DOHH2 (cell line): ENCODE measurements around the gene NAALADL2.

Source experiments
- H3F3A ChIP-seq: fragments of 200-600 bp; sonication (generic), shearing (Covaris generic); 2 replicates; pipeline ENCODE4 v1.6.0; 2016; ENCODE audit warnings: antibody characterized with exemption, mild to moderate bottlenecking; ENCODE audit not compliant: control insufficient read depth, insufficient read depth
- H3K27ac ChIP-seq: fragments of 200-600 bp; sonication (generic); 2 replicates; pipeline ENCODE4 v1.5.1; 2014; ENCODE audit warnings: low read depth, mild to moderate bottlenecking, low read length, moderate library complexity
- H3K27me3 ChIP-seq: fragments of 200-600 bp; sonication (generic); 2 replicates; pipeline ENCODE4 v1.6.1; 2014; ENCODE audit warnings: mild to moderate bottlenecking, low read length, mixed read lengths; ENCODE audit not compliant: control insufficient read depth
- H3K36me3 ChIP-seq: fragments of 200-600 bp; sonication (generic); 2 replicates; pipeline ENCODE4 v1.6.1; 2014; ENCODE audit warnings: mild to moderate bottlenecking, low read length, moderate library complexity, mixed read lengths; ENCODE audit not compliant: control insufficient read depth
- H3K4me1 ChIP-seq: fragments of 200-600 bp; sonication (generic); 2 replicates; pipeline ENCODE4 v1.6.1; 2014; ENCODE audit warnings: mild to moderate bottlenecking, low read length, mixed read lengths; ENCODE audit not compliant: control insufficient read depth
- H3K4me2 ChIP-seq: fragments of 200-600 bp; sonication (generic); 2 replicates; pipeline ENCODE4 v1.6.0; 2014; ENCODE audit warnings: mild to moderate bottlenecking, low read length, moderate library complexity
- H3K4me3 ChIP-seq: fragments of 200-600 bp; sonication (generic); 2 replicates; pipeline ENCODE4 v1.5.1; 2014; ENCODE audit warnings: mild to moderate bottlenecking, low read length, mixed read lengths
- H3K79me2 ChIP-seq: fragments of 200-600 bp; sonication (generic); 2 replicates; pipeline ENCODE4 v1.6.1; 2014; ENCODE audit warnings: mild to moderate bottlenecking, low read length, mixed read lengths; ENCODE audit not compliant: control insufficient read depth
- H3K9me2 ChIP-seq: fragments of 200-600 bp; sonication (generic); replicated peaks from 2 replicates; pipeline ENCODE4 v1.6.1; 2014; ENCODE audit warnings: mild to moderate bottlenecking, low read length, mixed read lengths; ENCODE audit not compliant: control insufficient read depth
- H3K9me3 ChIP-seq: fragments of 200-600 bp; sonication (generic); 2 replicates; pipeline ENCODE4 v1.6.1; 2014; ENCODE audit warnings: antibody characterized with exemption, low read length, mixed read lengths; ENCODE audit not compliant: control insufficient read depth, insufficient read depth
- H4K20me1 ChIP-seq: fragments of 200-600 bp; sonication (generic); 2 replicates; pipeline ENCODE4 v1.6.0; 2014; ENCODE audit warnings: low read depth, mild to moderate bottlenecking, antibody characterized with exemption, low read length, moderate library complexity; ENCODE audit not compliant: control insufficient read depth, insufficient read depth
- CTCF ChIP-seq: fragments of 200-600 bp; sonication (generic); IDR thresholded peaks from one replicate; pipeline ENCODE4 v1.5.1; 2014; ENCODE audit warnings: antibody characterized with exemption, mild to moderate bottlenecking, low read depth, low read length; ENCODE audit not compliant: poor library complexity, severe bottlenecking
- EZH2phosphoT487 ChIP-seq: fragments of 200-600 bp; sonication (generic); IDR thresholded peaks from 2 replicates; pipeline ENCODE4 v1.6.1; 2017; ENCODE audit warnings: borderline replicate concordance, mild to moderate bottlenecking, antibody characterized with exemption, low read length, moderate library complexity, mixed read lengths

NAALADL2 gene

GRCh38 chr3:174960898-174961297 is 101.8 kb downstream of the NAALADL2 start:
- Histone ChIP-seq H3K9me3 (no peaks in the 10 kb centered on the region), H3K79me2 (no peaks in the 10 kb centered on the region), H3K4me3 (no peak overlapping the region), H3F3A (no peaks in the 10 kb centered on the region), H3K36me3 (no peaks in the 10 kb centered on the region), H4K20me1 (no peaks in the 10 kb centered on the region), H3K4me1 (no peaks in the 10 kb centered on the region), H3K27me3 (no peaks in the 10 kb centered on the region), H3K9me2 (no peaks in the 10 kb centered on the region), H3K27ac (no peak overlapping the region), H3K4me2 (no peak overlapping the region)
- TF ChIP-seq EZH2phosphoT487: no peak
- TF ChIP-seq CTCF: no peak

GRCh38 chr3:174973465-174973864 is 114.3 kb downstream of the NAALADL2 start:
- Histone ChIP-seq H4K20me1 (no peaks in the 10 kb centered on the region), H3K4me1 (no peaks in the 10 kb centered on the region), H3F3A (no peaks in the 10 kb centered on the region), H3K9me2 (no peaks in the 10 kb centered on the region), H3K4me3 (no peak overlapping the region), H3K4me2 (no peak overlapping the region), H3K79me2 (no peaks in the 10 kb centered on the region), H3K36me3 (no peaks in the 10 kb centered on the region), H3K9me3 (no peaks in the 10 kb centered on the region), H3K27me3 (no peaks in the 10 kb centered on the region), H3K27ac (no peak overlapping the region)
- TF ChIP-seq EZH2phosphoT487: no peak
- TF ChIP-seq CTCF: no peak

GRCh38 chr3:174986685-174987084 is 127.6 kb downstream of the NAALADL2 start:
- no peaks in the 10 kb centered on the region for H3F3A ChIP-seq

More at GRCh38 chr3:174986685-174987084, 127.6 kb downstream of the NAALADL2 start:
- no peaks in the 10 kb centered on the region for H3K9me2 ChIP-seq
- no peaks in the 10 kb centered on the region for H3K79me2 ChIP-seq
- TF ChIP-seq CTCF (no peak), EZH2phosphoT487 (no peak)
- H3K36me3 ChIP-seq: no peaks in the 10 kb centered on the region
- no peaks in the 10 kb centered on the region for H4K20me1 ChIP-seq
- no peaks in the 10 kb centered on the region for H3K9me3 ChIP-seq
- no peaks in the 10 kb centered on the region for H3K4me1 ChIP-seq
- no peak overlapping the region for H3K4me3 ChIP-seq
- no peak overlapping the region for H3K4me2 ChIP-seq
- no peak overlapping the region for H3K27ac ChIP-seq
- H3K27me3 ChIP-seq: no peaks in the 10 kb centered on the region
